CD4-positive, alpha-beta T cell treated with Interleukin-12 subunit alpha and Interleukin-12 subunit beta, for 1 hour (primary cell): ENCODE measurements around the gene CNTN2.
A peak's percentile ranks its signal among the peaks of the same experiment; 100 is the strongest.

Source experiments
- DNase-seq: peaks from one replicate; pipeline ENCODE4 v3.0.0-alpha.2; 2020

The CNTN2 gene

DNA sequence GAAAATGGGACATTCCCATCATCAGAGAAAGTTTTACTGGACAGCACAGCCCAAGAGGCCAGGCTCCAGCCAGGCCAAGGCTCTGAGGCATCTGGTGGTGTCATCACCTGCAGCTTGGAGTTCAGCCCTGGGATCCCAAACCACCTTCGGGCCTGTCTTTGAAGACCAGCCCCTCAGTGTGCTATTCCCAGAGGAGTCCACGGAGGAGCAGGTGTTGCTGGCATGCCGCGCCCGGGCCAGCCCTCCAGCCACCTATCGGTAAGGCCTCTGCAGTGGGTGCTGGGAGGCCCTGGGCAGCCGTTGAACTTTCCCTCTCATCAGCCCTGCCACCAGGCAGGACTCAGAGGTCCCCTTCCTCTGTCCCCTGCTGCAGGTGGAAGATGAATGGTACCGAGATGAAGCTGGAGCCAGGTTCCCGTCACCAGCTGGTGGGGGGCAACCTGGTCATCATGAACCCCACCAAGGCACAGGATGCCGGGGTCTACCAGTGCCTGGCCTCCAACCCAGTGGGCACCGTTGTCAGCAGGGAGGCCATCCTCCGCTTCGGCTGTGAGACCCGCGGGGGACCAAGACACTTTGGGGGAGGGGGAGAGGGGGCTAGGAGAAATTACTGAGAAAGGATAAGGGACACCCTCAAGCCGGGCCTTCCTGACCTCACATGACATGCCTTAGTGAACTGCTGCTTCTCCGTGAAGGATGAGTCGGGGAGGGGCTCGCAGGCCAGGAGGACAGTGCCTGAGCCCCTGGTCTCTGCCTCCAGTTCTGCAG lies 15.0 kb downstream of the CNTN2 start:
- DNase-seq = no peak

DNA sequence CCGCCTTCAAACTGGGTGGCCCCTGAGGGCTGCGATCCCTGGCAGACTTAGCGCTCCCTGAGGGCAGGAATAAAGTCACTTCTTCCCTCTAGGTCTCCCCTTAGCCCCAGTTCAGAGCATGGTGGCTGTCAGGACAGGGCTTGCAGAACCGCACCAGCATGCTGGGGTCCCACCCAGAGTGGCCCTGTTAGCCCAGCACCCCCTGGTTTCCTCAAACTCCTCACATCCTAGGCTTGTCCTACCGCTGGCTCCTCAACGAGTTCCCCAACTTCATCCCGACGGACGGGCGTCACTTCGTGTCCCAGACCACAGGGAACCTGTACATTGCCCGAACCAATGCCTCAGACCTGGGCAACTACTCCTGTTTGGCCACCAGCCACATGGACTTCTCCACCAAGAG lies 15.8 kb downstream of the CNTN2 start:
- DNase-seq = no peak

DNA sequence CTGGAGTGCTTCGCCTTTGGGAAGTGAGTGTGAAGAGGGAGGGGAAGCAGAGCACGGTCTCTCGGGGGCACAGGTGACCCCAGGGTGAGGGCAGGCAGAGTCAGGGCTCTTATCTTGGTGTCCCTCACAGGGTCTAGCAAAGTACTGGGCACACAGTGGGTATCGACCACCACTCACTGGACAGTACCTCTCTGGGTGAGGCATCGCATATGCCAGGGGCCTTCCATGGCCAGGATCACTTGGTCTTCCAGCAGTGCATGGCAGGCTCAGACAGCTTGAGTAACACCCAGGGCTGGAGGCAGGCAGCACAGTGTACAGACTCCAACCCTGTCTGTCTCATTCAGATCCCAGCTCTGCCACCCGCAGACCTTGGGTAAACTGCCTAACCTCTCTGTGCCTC lies 16.6 kb downstream of the CNTN2 start:
- DNase-seq = no peak

DNA sequence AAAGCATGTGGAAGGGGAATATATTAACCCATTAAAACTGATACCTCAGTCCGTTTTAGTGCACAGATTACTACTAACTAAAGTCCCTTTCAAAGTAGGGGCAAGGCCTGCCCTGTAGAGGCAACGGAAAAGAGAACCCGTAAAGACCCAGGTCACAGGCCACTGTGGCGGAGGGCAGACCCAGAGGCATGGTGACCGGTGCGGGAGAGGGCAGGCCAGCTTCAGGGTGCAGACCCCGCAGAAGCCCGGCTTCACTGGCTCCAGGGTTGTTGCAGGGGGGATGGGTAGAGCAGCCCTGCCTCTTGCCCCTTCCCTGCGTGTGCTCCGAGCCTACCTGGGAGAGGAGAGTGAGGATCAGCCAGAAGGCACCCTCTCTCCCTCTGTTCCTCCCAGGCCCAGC lies 17.7 kb downstream of the CNTN2 start:
- DNase-seq = no peak

DNA sequence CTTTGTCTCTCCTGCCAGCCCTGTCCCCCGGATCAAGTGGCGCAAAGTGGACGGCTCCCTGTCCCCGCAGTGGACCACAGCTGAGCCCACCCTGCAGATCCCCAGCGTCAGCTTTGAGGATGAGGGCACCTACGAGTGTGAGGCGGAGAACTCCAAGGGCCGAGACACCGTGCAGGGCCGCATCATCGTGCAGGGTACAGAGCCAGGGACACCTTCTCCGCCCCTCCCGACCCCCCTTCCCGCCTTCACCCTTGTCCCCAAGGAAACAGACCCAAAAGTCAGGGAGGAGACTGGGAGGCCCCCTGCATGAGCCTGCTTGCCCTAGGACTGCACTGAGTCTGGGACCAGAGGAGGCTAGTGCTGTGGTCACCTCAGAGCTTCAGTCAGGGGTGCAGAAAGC lies 18.2 kb downstream of the CNTN2 start:
- DNase-seq = no peak

DNA sequence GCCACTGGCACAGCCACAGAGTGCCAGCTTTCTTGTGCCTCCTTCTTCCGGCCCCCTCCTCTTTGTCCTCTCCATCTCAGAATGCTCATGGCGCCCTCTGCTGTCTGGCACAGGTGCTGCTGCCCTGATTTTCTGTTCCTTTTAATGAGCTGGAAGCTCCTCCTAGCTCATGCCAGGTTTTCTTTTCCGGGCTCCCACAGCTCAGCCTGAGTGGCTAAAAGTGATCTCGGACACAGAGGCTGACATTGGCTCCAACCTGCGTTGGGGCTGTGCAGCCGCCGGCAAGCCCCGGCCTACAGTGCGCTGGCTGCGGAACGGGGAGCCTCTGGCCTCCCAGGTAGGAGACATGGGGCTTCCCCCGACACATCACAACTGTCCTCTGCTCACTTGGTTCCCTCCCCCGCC lies 18.7 kb downstream of the CNTN2 start:
- peak; percentile 64 for DNase-seq

DNA sequence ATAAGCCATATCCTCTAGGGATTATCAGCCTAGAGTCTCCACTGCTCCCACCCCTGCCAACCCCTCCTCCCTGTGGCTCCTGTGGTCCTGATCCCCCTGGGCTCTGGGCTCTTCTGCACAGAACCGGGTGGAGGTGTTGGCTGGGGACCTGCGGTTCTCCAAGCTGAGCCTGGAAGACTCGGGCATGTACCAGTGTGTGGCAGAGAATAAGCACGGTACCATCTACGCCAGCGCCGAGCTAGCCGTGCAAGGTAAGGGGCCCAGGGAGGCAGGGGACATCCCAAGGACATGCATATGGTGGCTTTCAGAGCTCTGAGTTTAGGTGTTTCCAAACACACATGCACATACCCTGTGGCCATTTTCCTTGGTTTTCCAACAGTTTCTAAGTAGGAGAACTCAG lies 19.3 kb downstream of the CNTN2 start:
- no peak for DNase-seq

DNA sequence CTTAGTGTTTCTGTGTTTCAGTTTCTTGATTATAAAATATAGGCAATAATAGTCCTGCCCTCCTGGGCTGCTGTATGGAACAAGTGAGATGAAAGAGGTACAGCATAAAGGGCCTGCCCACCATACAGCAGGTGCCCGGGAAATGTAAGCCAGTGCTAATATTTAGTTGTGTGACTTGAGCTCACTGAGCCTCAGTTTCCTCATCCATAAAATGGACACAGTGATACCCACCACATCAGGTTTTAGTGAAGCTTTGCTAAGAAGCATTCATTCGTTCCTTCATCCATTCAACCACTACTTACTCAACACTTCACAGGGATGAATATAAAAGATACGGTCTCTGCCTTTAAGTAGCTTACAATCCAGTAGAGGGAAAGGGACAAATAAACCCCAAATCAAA lies 19.9 kb downstream of the CNTN2 start:
- no peak for DNase-seq

DNA sequence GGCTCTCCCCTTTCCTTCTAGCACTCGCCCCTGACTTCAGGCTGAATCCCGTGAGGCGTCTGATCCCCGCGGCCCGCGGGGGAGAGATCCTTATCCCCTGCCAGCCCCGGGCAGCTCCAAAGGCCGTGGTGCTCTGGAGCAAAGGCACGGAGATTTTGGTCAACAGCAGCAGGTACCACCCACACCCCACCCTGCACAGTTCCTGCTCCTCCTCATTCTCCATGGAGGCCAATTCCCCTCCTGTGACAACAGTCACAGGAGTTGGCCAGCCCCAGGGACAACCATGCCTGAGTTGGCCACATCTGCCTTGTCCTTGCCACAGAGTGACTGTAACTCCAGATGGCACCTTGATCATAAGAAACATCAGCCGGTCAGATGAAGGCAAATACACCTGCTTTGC lies 21.3 kb downstream of the CNTN2 start:
- DNase-seq = no peak

DNA sequence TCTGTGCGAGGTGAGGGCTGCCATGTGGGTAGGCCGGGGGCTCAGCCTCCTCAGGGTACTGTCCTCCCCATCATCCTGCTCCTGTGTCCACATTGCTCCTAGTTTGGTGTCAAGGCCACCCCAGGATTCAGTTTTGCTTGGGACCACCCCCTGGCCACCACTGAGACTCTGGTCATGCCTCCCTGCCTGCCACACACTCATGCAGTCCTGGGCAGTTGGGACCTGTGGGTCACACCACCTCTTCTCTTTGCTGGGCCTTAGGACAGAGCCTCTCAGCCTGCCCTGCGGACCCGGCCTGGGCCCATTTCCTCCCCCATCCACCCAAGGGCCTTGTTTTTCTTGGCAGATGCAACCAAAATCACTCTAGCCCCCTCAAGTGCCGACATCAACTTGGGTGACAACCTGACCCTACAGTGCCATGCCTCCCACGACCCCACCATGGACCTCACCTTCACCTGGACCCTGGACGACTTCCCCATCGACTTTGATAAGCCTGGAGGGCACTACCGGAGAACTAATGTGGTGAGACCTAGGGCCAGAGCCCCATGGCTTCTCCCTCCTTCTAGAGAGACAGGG lies 21.8 kb downstream of the CNTN2 start:
- DNase-seq = no peak

DNA sequence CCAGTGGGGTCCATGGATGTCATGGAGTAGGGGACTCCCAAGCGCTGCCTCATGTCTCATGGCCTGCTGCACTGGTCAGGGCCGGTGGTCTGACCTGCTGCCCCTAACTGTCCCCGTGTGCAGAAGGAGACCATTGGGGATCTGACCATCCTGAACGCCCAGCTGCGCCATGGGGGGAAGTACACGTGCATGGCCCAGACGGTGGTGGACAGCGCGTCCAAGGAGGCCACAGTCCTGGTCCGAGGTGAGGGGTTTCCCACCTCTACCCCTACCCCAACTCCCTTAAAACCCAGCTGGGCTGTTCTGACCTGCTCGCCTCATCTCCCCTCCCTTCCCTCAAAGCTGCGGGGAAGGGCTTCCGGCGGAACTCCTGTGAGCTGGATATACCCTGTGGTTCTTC lies 22.7 kb downstream of the CNTN2 start:
- DNase-seq = no peak

DNA sequence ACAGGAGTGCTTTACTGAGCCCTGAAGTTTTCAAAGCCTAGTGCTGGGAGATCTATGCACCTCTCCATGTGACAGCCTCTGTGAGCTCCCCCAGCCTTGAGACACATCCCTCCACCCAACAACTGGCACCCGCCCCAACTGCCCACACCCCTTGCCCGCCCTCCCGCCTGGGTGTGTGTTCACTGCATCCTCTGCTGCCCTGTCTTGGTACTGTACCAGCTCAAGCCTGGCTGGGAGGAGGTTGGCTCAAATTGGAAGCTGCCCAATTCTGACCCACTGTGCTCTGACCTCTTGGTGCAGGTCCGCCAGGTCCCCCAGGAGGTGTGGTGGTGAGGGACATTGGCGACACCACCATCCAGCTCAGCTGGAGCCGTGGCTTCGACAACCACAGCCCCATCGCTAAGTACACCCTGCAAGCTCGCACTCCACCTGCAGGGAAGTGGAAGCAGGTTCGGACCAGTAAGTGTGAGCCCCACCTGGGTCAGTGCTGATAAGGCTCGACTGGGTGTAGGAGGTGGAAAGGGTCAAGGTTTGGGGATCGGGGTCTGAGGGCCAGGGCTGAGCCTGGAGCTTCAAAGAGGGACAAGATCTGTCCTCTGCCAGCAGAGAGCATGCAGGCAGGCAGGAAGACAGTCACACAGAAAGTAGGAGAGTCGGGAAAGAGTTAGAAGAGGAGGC lies 23.3 kb downstream of the CNTN2 start:
- no peak for DNase-seq

DNA sequence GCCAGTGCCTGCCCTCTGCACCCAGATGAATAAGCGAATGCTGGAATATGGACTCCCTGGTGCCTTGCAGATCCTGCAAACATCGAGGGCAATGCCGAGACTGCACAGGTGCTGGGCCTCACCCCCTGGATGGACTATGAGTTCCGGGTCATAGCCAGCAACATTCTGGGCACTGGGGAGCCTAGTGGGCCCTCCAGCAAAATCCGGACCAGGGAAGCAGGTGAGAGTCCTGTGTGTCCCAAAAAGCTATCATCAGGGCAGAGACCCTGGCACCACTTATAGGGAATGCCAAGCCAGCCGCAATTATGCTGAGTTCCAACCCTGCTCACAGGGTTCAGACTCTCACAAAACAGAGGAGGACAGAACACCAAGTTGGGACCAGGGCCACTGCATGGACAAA lies 24.0 kb downstream of the CNTN2 start:
- DNase-seq = no peak

DNA sequence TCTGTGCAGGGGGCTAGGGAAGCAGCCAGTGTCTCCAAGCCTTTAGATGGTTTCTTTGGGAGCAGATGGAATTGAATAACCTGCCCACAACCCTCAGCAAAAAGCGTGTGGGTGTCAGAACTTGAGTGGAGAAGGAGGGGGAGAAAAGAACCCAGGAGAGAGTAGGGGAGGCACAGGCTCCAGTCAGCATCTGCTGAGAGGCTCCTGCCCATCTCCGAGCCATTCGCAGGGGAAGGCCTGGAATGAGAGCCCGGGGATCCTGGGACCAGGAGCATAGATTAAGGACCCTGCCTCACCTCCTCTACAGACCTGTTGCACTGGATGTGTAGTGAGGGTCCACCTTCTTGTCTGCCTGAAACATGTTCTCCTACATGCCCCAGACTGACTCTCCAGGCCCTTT lies 25.0 kb downstream of the CNTN2 start:
- no peak for DNase-seq

DNA sequence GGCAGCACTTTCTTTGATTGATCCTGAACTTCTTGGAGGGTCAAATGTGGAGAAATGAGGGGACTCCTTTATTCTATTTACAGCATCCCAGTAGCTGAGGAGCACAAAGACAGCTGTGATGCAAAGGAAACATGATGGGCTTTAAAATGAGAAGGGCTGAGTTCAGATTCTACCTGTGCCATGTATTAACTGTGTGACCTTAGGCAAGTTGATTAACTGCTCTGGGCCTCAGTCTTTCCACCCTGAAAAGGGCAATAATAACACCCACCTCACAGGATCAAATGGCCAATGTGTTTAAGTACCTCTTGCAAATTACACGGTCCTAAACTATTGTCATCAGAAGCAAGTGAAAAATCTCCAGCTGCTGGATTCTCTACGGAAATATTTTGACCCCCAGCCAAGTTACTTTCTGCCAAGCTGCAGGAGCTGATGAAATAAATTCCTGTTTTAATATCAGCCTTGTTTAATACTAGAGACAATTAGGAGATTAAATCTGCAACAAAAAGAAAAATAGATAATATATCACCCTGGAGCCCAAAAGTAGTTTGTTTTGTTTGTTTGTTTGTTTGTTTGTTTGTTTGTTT lies 25.5 kb downstream of the CNTN2 start:
- DNase-seq = no peak

DNA sequence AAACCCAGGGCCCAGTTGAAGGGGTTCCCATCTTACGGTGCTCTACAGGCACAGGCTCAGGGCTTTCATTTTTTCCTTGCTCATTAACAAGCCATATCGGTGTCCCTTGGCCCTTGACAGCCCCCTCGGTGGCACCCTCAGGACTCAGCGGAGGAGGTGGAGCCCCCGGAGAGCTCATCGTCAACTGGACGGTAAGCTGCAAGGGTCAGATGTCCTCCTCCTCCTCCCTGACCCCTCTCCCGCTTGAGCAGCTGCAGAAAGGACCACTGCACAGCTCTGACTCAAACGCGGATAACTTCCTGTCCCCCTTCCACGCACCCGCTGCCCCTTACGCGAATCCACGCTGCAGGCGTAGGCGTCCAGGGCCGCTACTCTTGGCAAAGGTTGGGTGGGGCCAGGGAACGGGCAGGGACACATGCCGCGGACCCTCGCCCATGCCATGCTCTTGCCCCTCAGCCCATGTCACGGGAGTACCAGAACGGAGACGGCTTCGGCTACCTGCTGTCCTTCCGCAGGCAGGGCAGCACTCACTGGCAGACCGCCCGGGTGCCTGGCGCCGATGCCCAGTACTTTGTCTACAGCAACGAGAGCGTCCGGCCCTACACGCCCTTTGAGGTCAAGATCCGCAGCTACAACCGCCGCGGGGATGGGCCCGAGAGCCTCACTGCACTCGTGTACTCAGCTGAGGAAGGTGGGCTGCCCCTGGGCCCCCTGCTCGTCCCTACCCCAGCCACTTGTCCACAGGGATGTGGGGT lies 26.5 kb downstream of the CNTN2 start:
- DNase-seq = no peak

DNA sequence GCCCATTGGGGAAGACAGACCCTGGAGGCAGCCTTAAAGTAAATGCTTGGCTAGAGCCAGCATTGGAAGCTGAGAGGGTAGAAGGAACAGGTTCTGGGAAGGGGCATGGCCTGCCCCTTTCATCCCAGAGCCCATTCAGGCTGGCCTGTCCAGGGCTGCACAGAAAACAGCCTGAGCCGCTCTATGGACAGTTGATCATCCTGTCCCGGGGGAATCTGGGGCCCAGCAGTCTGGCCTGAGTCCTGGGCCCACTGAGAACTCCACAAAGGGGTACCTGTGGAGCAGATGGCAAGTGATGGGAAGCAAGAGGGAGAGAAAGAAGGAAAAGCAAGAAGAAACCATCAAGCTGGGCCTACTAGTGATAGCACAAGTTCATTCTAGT lies 28.0 kb downstream of the CNTN2 start:
- no peak for DNase-seq

DNA sequence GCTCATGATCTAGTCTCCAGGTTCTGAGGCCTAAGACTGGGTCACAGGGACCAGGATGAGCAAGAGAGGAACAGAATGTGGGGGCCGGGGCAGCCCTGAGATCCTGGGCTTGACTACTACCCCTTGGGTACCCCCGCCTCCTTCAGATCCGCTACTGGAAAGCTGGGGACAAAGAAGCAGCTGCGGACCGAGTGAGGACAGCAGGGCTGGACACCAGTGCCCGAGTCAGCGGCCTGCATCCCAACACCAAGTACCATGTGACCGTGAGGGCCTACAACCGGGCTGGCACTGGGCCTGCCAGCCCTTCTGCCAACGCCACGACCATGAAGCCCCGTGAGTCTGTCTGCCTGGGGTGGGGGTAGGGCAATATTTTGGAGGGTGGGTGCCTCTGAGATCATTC lies 28.8 kb downstream of the CNTN2 start:
- DNase-seq = no peak

DNA sequence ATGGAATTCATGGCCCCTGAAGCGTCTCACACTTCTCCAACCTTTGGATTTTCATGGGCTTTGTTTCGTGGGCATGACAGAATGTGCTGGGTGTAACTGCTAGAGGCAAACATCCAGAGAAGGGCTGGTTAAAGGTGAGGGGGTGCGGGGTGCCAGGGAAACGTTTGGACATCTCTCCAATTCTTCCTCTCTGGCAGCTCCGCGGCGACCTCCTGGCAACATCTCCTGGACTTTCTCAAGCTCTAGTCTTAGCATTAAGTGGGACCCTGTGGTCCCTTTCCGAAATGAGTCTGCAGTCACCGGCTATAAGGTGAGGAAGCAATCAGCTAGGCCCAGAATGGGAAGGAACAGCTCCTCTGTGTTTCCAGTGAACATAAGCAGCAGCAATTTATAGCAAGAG lies 29.3 kb downstream of the CNTN2 start:
- DNase-seq = no peak

DNA sequence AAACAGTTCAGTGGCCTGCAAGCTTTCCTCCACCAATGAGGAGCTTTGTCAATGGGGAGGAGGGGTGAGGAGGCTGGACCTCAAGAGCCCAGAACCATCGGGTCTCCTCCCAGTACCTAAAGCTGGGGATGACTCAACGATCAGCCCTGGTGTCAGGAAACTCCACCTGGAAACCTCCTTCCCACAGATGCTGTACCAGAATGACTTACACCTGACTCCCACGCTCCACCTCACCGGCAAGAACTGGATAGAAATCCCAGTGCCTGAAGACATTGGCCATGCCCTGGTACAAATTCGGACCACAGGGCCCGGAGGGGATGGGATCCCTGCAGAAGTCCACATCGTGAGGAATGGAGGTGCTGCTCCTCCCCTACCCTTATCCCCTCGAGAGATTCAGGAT lies 29.9 kb downstream of the CNTN2 start:
- DNase-seq = no peak

DNA sequence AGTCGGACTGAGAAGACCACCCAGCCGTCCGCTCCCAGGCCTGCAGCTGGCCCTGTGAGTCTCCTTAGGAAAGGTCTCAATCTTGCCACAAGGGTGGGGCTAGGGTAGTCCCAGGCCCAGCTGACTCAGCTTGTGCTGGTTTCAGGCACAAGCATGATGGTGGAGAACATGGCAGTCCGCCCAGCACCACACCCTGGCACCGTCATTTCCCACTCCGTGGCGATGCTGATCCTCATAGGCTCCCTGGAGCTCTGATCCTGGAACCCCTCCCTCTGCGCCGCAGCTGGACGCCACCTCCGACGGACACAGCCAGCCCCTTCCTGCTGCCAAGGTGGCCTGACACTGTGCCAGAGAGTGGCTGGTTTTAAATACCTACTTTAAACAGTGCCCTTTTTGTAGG lies 30.5 kb downstream of the CNTN2 start:
- DNase-seq = no peak

DNA sequence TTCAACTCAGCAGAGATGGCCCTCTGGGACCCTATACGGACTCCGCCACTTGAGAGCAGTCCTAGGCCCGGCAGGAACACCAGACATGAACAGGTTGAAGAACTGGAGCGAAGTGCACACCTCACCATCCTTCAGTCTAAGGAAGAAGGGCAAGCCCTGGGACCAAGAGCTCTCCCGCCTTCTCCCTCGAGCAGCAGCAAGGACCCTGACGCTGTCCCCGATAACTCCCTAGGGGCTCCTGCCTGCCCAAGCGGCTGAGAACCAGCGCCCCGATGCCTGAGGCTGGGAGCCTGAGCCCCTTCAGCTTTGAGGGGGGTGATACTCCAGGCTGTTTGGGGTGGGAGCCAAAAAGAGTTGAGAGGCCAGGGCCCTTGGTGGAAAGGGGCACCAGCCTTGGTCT lies 31.1 kb downstream of the CNTN2 start:
- no peak for DNase-seq

DNA sequence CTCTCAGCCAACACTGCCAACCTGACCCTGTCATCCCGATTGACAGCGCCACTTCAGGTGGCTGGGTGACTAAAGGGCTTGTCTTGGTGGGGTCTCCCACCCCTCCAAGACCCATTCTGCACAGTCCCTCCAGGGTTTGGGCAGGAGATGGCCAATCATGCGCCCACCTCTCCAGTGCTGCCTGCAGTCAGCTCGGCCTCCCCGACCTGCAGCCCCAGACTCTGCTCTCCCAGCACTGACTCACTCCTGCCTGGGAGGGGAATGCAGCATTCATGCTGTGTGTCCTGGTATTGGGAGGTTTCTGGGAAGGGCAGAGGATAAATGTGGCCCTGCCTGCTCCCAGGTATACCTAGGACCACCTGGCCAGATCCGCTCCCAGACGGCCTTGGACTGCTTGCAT lies 31.5 kb downstream of the CNTN2 start:
- DNase-seq = no peak
